ENCODE measurements around the gene ZNF747.

DNA sequence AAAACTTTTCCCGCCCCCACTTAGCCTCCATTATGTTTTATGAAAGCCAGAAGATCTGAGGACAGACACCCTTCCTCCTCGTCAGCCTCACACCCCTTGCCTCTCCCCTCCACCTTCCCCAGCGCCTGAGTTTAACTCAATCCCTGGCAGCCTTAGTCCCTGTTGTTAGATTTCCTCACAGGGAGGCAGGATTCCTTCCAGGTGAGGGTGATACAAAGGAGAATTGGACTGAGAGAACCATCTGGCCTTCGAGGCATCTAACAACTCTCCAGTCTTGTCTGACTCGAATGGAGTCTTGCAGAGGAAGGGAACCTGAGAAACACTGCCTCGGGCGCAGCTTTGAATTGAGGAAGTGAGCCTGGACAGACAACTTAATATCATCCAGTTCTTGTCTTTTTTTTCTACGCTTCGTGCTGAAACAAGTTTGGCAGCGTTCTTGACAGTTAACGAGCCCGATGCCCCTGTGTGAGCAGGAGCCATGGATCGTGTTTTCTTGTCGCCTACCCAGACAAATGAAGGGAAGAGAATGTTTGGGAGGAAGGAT lies 7.0 kb downstream of the ZNF747 start:
- no peak for TF ChIP-seq SIN3A (IDR thresholded peaks at IDR 0.05; ENCODE audit: borderline replicate concordance, insufficient read depth, low read depth, low read length)
- TF ChIP-seq, protein P1, sequence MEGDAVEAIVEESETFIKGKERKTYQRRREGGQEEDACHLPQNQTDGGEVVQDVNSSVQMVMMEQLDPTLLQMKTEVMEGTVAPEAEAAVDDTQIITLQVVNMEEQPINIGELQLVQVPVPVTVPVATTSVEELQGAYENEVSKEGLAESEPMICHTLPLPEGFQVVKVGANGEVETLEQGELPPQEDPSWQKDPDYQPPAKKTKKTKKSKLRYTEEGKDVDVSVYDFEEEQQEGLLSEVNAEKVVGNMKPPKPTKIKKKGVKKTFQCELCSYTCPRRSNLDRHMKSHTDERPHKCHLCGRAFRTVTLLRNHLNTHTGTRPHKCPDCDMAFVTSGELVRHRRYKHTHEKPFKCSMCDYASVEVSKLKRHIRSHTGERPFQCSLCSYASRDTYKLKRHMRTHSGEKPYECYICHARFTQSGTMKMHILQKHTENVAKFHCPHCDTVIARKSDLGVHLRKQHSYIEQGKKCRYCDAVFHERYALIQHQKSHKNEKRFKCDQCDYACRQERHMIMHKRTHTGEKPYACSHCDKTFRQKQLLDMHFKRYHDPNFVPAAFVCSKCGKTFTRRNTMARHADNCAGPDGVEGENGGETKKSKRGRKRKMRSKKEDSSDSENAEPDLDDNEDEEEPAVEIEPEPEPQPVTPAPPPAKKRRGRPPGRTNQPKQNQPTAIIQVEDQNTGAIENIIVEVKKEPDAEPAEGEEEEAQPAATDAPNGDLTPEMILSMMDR (IDR thresholded peaks at IDR 0.05) = no peak
